SU-DHL-6 (cell line): ENCODE measurements around the gene OR10A4.

ENCODE experiments used
- CTCF ChIP-seq: fragments of 200-600 bp; sonication (generic); IDR thresholded peaks from one replicate; pipeline ENCODE4 v1.5.1; 2017; ENCODE audit warnings: antibody characterized with exemption, mild to moderate bottlenecking, low read length, moderate library complexity; ENCODE audit not compliant: insufficient read depth, poor library complexity, severe bottlenecking
- EZH2phosphoT487 ChIP-seq: fragments of 200-600 bp; sonication (generic), shearing (Covaris generic); conservative IDR thresholded peaks from 2 replicates; pipeline ENCODE4 v1.6.1; 2018; ENCODE audit warnings: mild to moderate bottlenecking, antibody characterized with exemption, low read length, moderate library complexity, mixed read lengths

- TF ChIP-seq CTCF, result no peak
- TF ChIP-seq EZH2phosphoT487, result no peak
These were observed 32.8 kb upstream of the OR10A4 start for GRCh38 chr11:6843670-6844069.
